SK-N-SH (cell line): ENCODE results near the gene ABR. TPM values are rescaled to one million over a fixed set of nuclear protein-coding genes. Genes with fewer than 3 reads are reported as not detected.
"Not testable (repeated sequence)": the region's sequence is repeated elsewhere in the genome, so short reads cannot be mapped to it uniquely, and the experiment has no call there.

Source experiments
- CTCF ChIA-PET: fragments of 300-600, 350-600 bp; formaldehyde crosslinking; extraction: SDS; loops from one replicate; lab custom pipeline; 2021; lab: Yijun Ruan, JAX
- POLR2A ChIA-PET: fragments of 350-600 bp; sonication (Branson Sonifier 250); formaldehyde crosslinking; extraction: SDS; loops from one replicate; lab custom pipeline; 2020; ENCODE audit warnings: antibody characterized with exemption, inconsistent platforms; lab: Yijun Ruan, JAX
- DNase-seq: peaks from one replicate; pipeline ENCODE4 v3.0.0; 2012
- H2AFZ ChIP-seq: fragments of 200-600 bp; sonication (generic); 2 replicates; pipeline ENCODE4 v1.8.1; 2016; ENCODE audit warnings: antibody characterized with exemption, mild to moderate bottlenecking, low read depth
- H3F3A ChIP-seq: fragments of 200-600 bp; sonication (generic); replicated peaks from 2 replicates; pipeline ENCODE3; 2016; ENCODE audit warnings: antibody characterized with exemption, mild to moderate bottlenecking; ENCODE audit not compliant: insufficient read depth
- H3K27ac ChIP-seq, 2 experiments: fragments of 200-500 bp in 1 of 2; fragments of 200-600 bp in 1 of 2; sonication (Bioruptor generic) in 1 of 2; sonication (generic), shearing (Covaris generic) in 1 of 2; 2 replicates each; pipeline versions ENCODE4 v1.5.1 to v1.6.1; 2014 to 2016; ENCODE audit warnings: low read depth in 2 of 2, inconsistent platforms in 1 of 2, low read length in 1 of 2, mild to moderate bottlenecking in 1 of 2, mixed read lengths in 1 of 2
- H3K27me3 ChIP-seq: fragments of 200-600 bp; sonication (generic), shearing (Covaris generic); 2 replicates; pipeline ENCODE4 v1.6.1; 2016; ENCODE audit warnings: mixed run types; ENCODE audit not compliant: insufficient read depth
- H3K36me3 ChIP-seq, 2 experiments: fragments of 200-500 bp in 1 of 2; fragments of 200-600 bp in 1 of 2; sonication (Bioruptor generic) in 1 of 2; sonication (generic) in 1 of 2; replicated peaks in 1 of 2; 2 replicates each; pipeline versions ENCODE3 to v1.5.1; 2014 to 2016; ENCODE audit warnings: low read length in 1 of 2, mild to moderate bottlenecking in 1 of 2; ENCODE audit not compliant: insufficient read depth in 2 of 2, control insufficient read depth in 1 of 2
- H3K4me1 ChIP-seq, 2 experiments: fragments of 200-500 bp in 1 of 2; fragments of 200-600 bp in 1 of 2; sonication (Bioruptor generic) in 1 of 2; sonication (generic), shearing (Covaris generic) in 1 of 2; 2 replicates each; pipeline versions ENCODE4 v1.5.1 to v1.6.1; 2014 to 2016; ENCODE audit warnings: low read depth in 1 of 2, low read length in 1 of 2, mixed run types in 1 of 2; ENCODE audit not compliant: insufficient read depth in 2 of 2, control insufficient read depth in 1 of 2
- H3K4me2 ChIP-seq: fragments of 200-600 bp; sonication (generic), shearing (Covaris generic); 2 replicates; pipeline ENCODE4 v1.6.1; 2017; ENCODE audit warnings: mixed run types
- H3K4me3 ChIP-seq, 2 experiments: fragments of 200-500 bp in 1 of 2; fragments of 200-600 bp in 1 of 2; sonication (Bioruptor generic) in 1 of 2; sonication (generic), shearing (Covaris generic) in 1 of 2; 2 replicates each; pipeline versions ENCODE4 v1.5.1 to v1.8.1; 2014 to 2016; ENCODE audit warnings: low read depth in 2 of 2, inconsistent platforms in 1 of 2, low read length in 1 of 2, mild to moderate bottlenecking in 1 of 2, mixed read lengths in 1 of 2, moderate library complexity in 1 of 2
- H3K79me2 ChIP-seq: fragments of 200-600 bp; sonication (generic); 2 replicates; pipeline ENCODE4 v1.8.1; 2017; ENCODE audit warnings: mild to moderate bottlenecking; ENCODE audit not compliant: insufficient read depth
- H3K9ac ChIP-seq: fragments of 200-600 bp; sonication (generic); 2 replicates; pipeline ENCODE4 v1.6.1; 2017; ENCODE audit warnings: mixed run types
- H3K9me2 ChIP-seq: fragments of 200-600 bp; sonication (generic); 2 replicates; pipeline ENCODE4 v1.6.1; 2017; ENCODE audit warnings: mixed run types
- H3K9me3 ChIP-seq: fragments of 200-600 bp; sonication (generic); 2 replicates; pipeline ENCODE4 v1.6.1; 2017; ENCODE audit warnings: mixed run types, mild to moderate bottlenecking, moderate library complexity
- H4K20me1 ChIP-seq: fragments of 200-600 bp; sonication (generic); 2 replicates; pipeline ENCODE4 v1.6.1; 2017; ENCODE audit warnings: mild to moderate bottlenecking, mixed run types; ENCODE audit not compliant: insufficient read depth
- CHD2 ChIP-seq: fragments of 150-350 bp; IDR thresholded peaks from 2 replicates; pipeline ENCODE4 v1.6.1; 2018; ENCODE audit warnings: low read length; ENCODE audit not compliant: partially characterized antibody
- FOXM1 ChIP-seq: IDR thresholded peaks from 2 replicates; pipeline ENCODE4 v1.4.0; 2012; ENCODE audit warnings: low read depth, mild to moderate bottlenecking
- JUND ChIP-seq: IDR thresholded peaks from 2 replicates; pipeline ENCODE4 v1.4.0; 2012
- MXI1 ChIP-seq: IDR thresholded peaks from 2 replicates; pipeline ENCODE4 v1.6.1; 2012; ENCODE audit warnings: mild to moderate bottlenecking, low read depth, low read length, improper control_type of control experiment
- NRF1 ChIP-seq: IDR thresholded peaks from 2 replicates; pipeline ENCODE4 v1.6.1; 2012; ENCODE audit warnings: low read depth, mild to moderate bottlenecking, low read length
- RCOR1 ChIP-seq: fragments of 150-350 bp; IDR thresholded peaks from 2 replicates; pipeline ENCODE4 v1.6.1; 2017; ENCODE audit warnings: antibody characterized with exemption, low read length
- RFX5 ChIP-seq: IDR thresholded peaks from 2 replicates; pipeline ENCODE4 v1.6.1; 2012; ENCODE audit warnings: mild to moderate bottlenecking, improper control_type of control experiment, low read length
- TAF1 ChIP-seq: IDR thresholded peaks from 2 replicates; pipeline ENCODE4 v1.6.1; 2012; ENCODE audit warnings: low read depth, mild to moderate bottlenecking, low read length, moderate library complexity, borderline replicate concordance
- TCF12 ChIP-seq: IDR thresholded peaks from 2 replicates; pipeline ENCODE4 v1.4.0; 2012
- WGBS: methylation state at CpG from one replicate; pipeline ENCODE4 v1.1.6; 2017; ENCODE audit warnings: low lambda C conversion rate; 5-methylcytosine and 5-hydroxymethylcytosine counted together
- polyA plus RNA-seq, 3 experiments: library from polyadenylated mRNA; depleted of rRNA; stranded (reverse); fragments of >200 nt; gene quantifications; 2 replicates each; pipeline ENCODE4 v1.2.3, GENCODE V29; 2012
- TF ChIP-seq, protein P1 (sequence below): fragments of 150-350 bp; IDR thresholded peaks from 2 replicates; pipeline ENCODE4 v1.6.1; 2016; ENCODE audit warnings: mild to moderate bottlenecking, low read depth, low read length
- TF ChIP-seq, protein P2 (sequence below): fragments of 200-600 bp; sonication (generic); IDR thresholded peaks from 2 replicates; pipeline ENCODE4 v1.6.1; 2017; ENCODE audit warnings: antibody characterized with exemption, mild to moderate bottlenecking, moderate library complexity
- TF ChIP-seq, protein P3 (sequence below): IDR thresholded peaks from 2 replicates; pipeline ENCODE4 v1.6.1; 2012; ENCODE audit warnings: mild to moderate bottlenecking, low read depth, low read length, moderate library complexity

Gene ABR
- polyA plus RNA-seq, 1 of the 3 experiments (the other 2 are of a cell fraction): 117 TPM

DNA sequence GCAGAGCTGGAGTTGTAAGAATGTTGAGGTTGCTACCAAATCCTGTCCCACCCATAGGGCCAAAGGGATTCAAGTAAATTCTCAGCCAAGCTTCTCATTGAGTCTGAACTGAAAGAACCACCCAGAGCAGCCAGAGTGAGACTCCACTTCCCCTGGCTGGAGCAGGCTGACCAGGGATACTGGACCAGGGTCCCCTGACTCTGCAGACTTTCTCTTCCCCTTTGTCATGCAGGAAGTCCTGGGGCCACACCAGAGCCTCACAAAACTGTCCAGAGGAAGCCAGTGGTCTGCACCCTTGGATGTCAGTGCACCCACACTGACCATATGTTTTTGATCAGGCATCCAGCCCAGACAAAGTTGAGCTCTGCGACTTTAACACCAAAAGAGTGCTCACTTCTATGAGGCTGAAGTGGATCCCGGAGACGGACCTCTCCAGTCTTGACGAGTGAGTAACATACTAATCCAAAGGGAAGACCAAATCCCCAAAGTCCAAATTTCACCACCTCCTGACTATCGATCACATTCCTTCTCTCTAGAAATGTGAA, 204.3 kb downstream of the ABR start:
- Histone ChIP-seq H3K4me3 (0 out of 4 replicates have a peak overlapping the region, but pooled peaks of 1 of the 2 experiments have one; percentile 3), H3K36me3 (no peaks in the 10 kb centered on the region), H2AFZ (no peak overlapping the region), H3K27ac (peak overlapping the region in 1 of 2 experiments; percentile 16; a peak in 1 of 4 replicates), H3K9me3 (no peaks in the 10 kb centered on the region), H3K9me2 (no peaks in the 10 kb centered on the region), H4K20me1 (peaks cover 23% of the 10 kb centered on the region), H3K9ac (no peak overlapping the region), H3K4me1 (peaks cover 0 to 16% of the 10 kb centered on the region in 2 experiments; a peak in 2 of 4 replicates), H3K27me3 (peaks cover 36% of the 10 kb centered on the region), H3K4me2 (peak overlapping the region; percentile 25; the same call in 1 of the 2 replicates), H3F3A (peaks cover 3% of the 10 kb centered on the region), H3K79me2 (peaks cover 40% of the 10 kb centered on the region)
- peak; percentile 28 for DNase-seq
- ChIA-PET POLR2A (no interaction called here), CTCF (interaction anchor here (0.5 to 2.5 kb wide), 3 partner anchors 67 to 223 kb away, joined by 3 to 9 read pairs (median 3); partner anchors contain the start of gene GEMIN4)
- WGBS: 17% methylated on average over 5 of the region's 5 CpGs
- TF ChIP-seq TCF12 (peak; percentile 43; the same call in 1 of the 2 replicates), NRF1 (no peak)

DNA sequence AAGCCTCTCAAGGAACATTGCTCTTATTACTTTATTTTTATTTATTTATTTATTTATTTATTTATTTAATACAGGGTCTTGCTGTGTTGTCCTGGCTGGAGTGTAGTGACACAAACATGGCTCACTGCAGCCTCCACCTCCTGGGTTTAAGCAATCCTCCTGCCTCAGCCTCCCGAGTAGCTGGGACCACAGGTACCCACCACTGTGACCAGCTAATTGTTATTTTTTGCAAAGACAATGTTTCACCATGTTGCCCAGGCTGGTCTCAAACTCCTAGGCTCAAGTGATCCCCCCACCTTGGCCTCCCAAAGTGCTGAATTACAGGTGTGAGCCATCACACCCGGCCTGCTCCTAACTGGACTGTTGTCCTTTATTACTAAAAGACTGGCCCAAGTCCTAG, 205.0 kb downstream of the ABR start:
- Histone ChIP-seq H3K4me1 (peaks cover 0 to 13% of the 10 kb centered on the region in 2 experiments; a peak in 2 of 4 replicates), H3K79me2 (peaks cover 40% of the 10 kb centered on the region), H3K27me3 (peaks cover 41% of the 10 kb centered on the region), H4K20me1 (peaks cover 25% of the 10 kb centered on the region)
- H3F3A ChIP-seq, H3K4me3 ChIP-seq, DNase-seq, H3K9me3 ChIP-seq, POLR2A ChIA-PET, H3K4me2 ChIP-seq, H3K9ac ChIP-seq, H3K9me2 ChIP-seq, H3K36me3 ChIP-seq, H2AFZ ChIP-seq, H3K27ac ChIP-seq: not testable (repeated sequence)
- WGBS: 74% methylated on average over 2 of the region's 2 CpGs
- CTCF ChIA-PET: interaction anchor here (1.0 to 1.3 kb wide), 3 partner anchors 110 to 223 kb away, joined by 3 read pairs; partner anchors contain the start of gene GEMIN4

DNA sequence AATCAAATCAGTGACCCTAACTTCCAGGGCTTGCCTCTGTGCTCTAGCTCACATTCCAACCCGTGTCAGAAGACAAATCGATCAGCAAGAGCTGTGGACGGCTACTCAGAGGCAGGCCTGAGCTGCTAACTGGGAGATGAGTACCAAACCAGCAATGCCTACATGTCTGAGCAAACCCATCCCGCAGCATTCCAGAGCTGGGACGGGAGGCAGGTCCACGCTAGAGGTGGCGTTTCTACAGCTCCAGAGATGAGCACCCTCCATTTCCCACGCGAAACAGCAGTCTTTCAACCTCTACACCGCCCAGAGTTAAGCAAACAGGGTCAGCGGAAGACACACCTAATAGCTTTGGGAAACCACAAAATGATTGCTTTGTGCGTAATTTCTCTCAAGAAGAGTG, 206.7 kb downstream of the ABR start:
- Histone ChIP-seq H3K27ac (no peak overlapping the region), H2AFZ (no peak overlapping the region), H3K79me2 (peaks cover 44% of the 10 kb centered on the region), H3K9ac (no peak overlapping the region), H3K4me1 (peaks cover 0 to 13% of the 10 kb centered on the region in 2 experiments; a peak in 2 of 4 replicates), H3F3A (no peaks in the 10 kb centered on the region), H3K4me3 (no peak overlapping the region), H3K27me3 (peaks cover 54% of the 10 kb centered on the region), H4K20me1 (peaks cover 36% of the 10 kb centered on the region), H3K9me3 (no peaks in the 10 kb centered on the region), H3K9me2 (no peaks in the 10 kb centered on the region), H3K4me2 (no peak overlapping the region), H3K36me3 (no peaks in the 10 kb centered on the region)
- ChIA-PET POLR2A (no interaction called here), CTCF (interaction anchor here (1.3 kb wide), 1 partner anchor 8 kb away, joined by 5 read pairs; no protein-coding TSS in a partner anchor)
- WGBS: 70% methylated on average over 12 of the region's 12 CpGs
- DNase-seq: no peak
- TF ChIP-seq RFX5: no peak
- TF ChIP-seq, protein P1, sequence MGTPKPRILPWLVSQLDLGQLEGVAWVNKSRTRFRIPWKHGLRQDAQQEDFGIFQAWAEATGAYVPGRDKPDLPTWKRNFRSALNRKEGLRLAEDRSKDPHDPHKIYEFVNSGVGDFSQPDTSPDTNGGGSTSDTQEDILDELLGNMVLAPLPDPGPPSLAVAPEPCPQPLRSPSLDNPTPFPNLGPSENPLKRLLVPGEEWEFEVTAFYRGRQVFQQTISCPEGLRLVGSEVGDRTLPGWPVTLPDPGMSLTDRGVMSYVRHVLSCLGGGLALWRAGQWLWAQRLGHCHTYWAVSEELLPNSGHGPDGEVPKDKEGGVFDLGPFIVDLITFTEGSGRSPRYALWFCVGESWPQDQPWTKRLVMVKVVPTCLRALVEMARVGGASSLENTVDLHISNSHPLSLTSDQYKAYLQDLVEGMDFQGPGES: no peak
- no peak for TF ChIP-seq FOXM1
- TF ChIP-seq, protein P2, sequence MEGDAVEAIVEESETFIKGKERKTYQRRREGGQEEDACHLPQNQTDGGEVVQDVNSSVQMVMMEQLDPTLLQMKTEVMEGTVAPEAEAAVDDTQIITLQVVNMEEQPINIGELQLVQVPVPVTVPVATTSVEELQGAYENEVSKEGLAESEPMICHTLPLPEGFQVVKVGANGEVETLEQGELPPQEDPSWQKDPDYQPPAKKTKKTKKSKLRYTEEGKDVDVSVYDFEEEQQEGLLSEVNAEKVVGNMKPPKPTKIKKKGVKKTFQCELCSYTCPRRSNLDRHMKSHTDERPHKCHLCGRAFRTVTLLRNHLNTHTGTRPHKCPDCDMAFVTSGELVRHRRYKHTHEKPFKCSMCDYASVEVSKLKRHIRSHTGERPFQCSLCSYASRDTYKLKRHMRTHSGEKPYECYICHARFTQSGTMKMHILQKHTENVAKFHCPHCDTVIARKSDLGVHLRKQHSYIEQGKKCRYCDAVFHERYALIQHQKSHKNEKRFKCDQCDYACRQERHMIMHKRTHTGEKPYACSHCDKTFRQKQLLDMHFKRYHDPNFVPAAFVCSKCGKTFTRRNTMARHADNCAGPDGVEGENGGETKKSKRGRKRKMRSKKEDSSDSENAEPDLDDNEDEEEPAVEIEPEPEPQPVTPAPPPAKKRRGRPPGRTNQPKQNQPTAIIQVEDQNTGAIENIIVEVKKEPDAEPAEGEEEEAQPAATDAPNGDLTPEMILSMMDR: no peak
- no peak for TF ChIP-seq RCOR1
- no peak for TF ChIP-seq CHD2
- no peak for TF ChIP-seq TAF1
- TF ChIP-seq NRF1: no peak
- TF ChIP-seq JUND: no peak
- TF ChIP-seq MXI1: no peak
- TF ChIP-seq, protein P3, sequence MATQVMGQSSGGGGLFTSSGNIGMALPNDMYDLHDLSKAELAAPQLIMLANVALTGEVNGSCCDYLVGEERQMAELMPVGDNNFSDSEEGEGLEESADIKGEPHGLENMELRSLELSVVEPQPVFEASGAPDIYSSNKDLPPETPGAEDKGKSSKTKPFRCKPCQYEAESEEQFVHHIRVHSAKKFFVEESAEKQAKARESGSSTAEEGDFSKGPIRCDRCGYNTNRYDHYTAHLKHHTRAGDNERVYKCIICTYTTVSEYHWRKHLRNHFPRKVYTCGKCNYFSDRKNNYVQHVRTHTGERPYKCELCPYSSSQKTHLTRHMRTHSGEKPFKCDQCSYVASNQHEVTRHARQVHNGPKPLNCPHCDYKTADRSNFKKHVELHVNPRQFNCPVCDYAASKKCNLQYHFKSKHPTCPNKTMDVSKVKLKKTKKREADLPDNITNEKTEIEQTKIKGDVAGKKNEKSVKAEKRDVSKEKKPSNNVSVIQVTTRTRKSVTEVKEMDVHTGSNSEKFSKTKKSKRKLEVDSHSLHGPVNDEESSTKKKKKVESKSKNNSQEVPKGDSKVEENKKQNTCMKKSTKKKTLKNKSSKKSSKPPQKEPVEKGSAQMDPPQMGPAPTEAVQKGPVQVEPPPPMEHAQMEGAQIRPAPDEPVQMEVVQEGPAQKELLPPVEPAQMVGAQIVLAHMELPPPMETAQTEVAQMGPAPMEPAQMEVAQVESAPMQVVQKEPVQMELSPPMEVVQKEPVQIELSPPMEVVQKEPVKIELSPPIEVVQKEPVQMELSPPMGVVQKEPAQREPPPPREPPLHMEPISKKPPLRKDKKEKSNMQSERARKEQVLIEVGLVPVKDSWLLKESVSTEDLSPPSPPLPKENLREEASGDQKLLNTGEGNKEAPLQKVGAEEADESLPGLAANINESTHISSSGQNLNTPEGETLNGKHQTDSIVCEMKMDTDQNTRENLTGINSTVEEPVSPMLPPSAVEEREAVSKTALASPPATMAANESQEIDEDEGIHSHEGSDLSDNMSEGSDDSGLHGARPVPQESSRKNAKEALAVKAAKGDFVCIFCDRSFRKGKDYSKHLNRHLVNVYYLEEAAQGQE: no peak
